Adrenal gland (tissue), 5 donors: ENCODE results near the gene TOMM40.

Source experiments
- CTCF ChIP-seq, 6 experiments: fragments of 450-650 bp in 4 of 6; fragments of 200-600 bp in 2 of 6; sonication (generic) in 1 of 6; IDR thresholded peaks; 1 replicate in 5 of 6; 2 replicates in 1 of 6; pipeline versions ENCODE4 v1.5.1 to v1.8.0; 2016 to 2021; ENCODE audit warnings: antibody characterized with exemption in 6 of 6, mild to moderate bottlenecking in 2 of 6, moderate library complexity in 1 of 6
- POLR2A ChIP-seq, 2 donors: fragments of 450-650 bp; IDR thresholded peaks; one replicate each; pipeline ENCODE4 v1.6.1; 2017; ENCODE audit warnings: antibody characterized with exemption in 2 of 2, mild to moderate bottlenecking in 2 of 2, moderate library complexity in 1 of 2
- donor health status: DM: no; HTN: no; CAD: no.

DNA sequence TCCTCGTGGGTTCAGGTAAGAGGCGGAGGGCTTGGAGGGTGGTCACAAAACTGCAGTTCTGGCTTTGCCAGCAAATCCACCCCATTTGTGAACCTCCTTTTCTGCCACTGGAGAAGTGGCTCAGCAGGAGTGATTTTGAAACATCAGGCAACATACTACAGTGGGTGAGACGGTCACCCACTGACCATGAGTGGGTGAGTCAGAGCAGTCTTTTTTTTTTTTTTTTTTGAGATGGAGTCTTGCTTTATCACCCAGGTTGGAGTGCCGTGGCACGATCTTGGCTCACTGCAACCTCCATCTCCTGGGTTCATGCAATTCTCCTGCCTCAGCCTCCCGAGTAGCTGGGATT, 3.0 kb downstream of the TOMM40 start:
- TF ChIP-seq POLR2A (IDR thresholded peaks at IDR 0.05): no peak
- no peak for TF ChIP-seq CTCF (IDR thresholded peaks at IDR 0.05)
